CD4-positive, alpha-beta T cell treated with Interleukin-6 for 4 hours (primary cell): ENCODE results near the gene VPS39.

Experiments
- DNase-seq: peaks from one replicate; pipeline ENCODE4 v3.0.0-alpha.2; 2020; ENCODE audit warnings: mixed read lengths

The VPS39 gene

GRCh38 chr15:42143356-42143755, 64.7 kb downstream of the VPS39 start:
- no peak for DNase-seq

GRCh38 chr15:42141795-42142667, 66.1 kb downstream of the VPS39 start:
- no peak for DNase-seq

- no peak for DNase-seq
Measured at GRCh38 chr15:42141246-42141645, 66.9 kb downstream of the VPS39 start.

- no peak for DNase-seq
Measured at GRCh38 chr15:42140383-42141070, 67.6 kb downstream of the VPS39 start.

- no peak for DNase-seq
Measured at GRCh38 chr15:42139596-42139995, 68.5 kb downstream of the VPS39 start.

GRCh38 chr15:42138968-42139386, 69.1 kb downstream of the VPS39 start:
- no peak for DNase-seq

- no peak for DNase-seq
Measured at GRCh38 chr15:42138411-42138810, 69.7 kb downstream of the VPS39 start.

GRCh38 chr15:42137461-42138261, 70.4 kb downstream of the VPS39 start:
- no peak for DNase-seq

GRCh38 chr15:42136513-42136912, 71.6 kb downstream of the VPS39 start:
- no peak for DNase-seq

GRCh38 chr15:42135351-42135750, 72.8 kb downstream of the VPS39 start:
- no peak for DNase-seq

- DNase-seq: no peak
Measured at GRCh38 chr15:42134617-42135245, 73.4 kb downstream of the VPS39 start.

- DNase-seq: peak; percentile 42
Measured at GRCh38 chr15:42133886-42134502, 74.1 kb downstream of the VPS39 start.

GRCh38 chr15:42133356-42133755, 74.7 kb downstream of the VPS39 start:
- no peak for DNase-seq

- DNase-seq: no peak
Measured at GRCh38 chr15:42131826-42132806, 76.0 kb downstream of the VPS39 start.

- no peak for DNase-seq
Measured at GRCh38 chr15:42131006-42131405, 77.1 kb downstream of the VPS39 start.

GRCh38 chr15:42130246-42130986, 77.7 kb downstream of the VPS39 start:
- no peak for DNase-seq

- DNase-seq: no peak
Measured at GRCh38 chr15:42129364-42129763, 78.7 kb downstream of the VPS39 start.

GRCh38 chr15:42128476-42128875, 79.6 kb downstream of the VPS39 start:
- no peak for DNase-seq

- no peak for DNase-seq
Measured at GRCh38 chr15:42123546-42123945, 84.6 kb downstream of the VPS39 start.

- DNase-seq: no peak
Measured at GRCh38 chr15:42121682-42122081, 86.4 kb downstream of the VPS39 start.
